ENCODE results near the gene PPP1R11. TPM values are rescaled to one million over a fixed set of nuclear protein-coding genes. Genes with fewer than 3 reads are reported as not detected.

Gene PPP1R11
- total and polyA plus RNA-seq, 2 of the 13 experiments (the other 11 are each of a cell fraction or from before 2014, with no cell fraction given), result 32.1 to 58.9 TPM

DNA sequence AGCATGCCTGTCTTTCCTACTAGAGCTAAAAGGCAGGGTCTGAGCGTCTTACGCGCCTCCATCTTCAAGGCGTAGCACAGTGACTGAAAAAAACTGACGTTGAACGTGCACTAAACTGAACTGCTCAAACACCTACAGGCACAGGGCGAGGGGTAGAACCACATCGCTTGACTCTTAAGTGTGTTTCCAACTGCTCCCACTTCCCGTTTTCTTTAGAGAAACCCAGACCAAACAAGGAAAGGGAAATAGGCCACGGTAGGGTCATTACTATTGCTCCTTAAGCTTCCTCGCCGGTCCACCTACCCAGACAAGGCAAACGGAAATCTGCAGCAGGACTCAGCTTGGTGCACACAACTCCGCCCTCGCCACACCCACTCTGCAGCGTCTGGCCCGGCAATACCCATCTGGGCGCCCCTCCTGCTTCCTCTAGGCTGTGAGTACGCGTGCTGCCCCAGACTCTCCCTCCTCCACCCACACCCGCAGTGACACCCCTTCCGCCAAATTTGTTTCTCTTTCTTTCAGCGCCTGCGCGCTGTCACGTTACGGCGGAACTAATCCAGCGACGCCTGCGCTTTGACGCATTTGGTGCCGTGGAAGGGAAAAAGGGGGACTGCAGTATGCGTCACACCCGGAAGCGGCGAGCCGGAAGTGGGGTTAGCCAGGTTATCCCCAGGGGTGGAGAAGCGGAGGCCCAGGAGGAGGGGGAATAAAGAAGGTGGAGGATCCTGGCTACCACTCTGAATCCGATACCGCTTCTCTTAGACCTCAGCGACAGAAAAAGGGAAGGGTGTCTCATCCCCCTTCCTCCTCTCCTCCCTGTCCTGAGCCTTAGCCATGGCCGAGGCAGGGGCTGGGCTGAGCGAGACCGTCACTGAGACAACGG is at the start of gene PPP1R11 (continued):
- TF ChIP-seq, protein P1, sequence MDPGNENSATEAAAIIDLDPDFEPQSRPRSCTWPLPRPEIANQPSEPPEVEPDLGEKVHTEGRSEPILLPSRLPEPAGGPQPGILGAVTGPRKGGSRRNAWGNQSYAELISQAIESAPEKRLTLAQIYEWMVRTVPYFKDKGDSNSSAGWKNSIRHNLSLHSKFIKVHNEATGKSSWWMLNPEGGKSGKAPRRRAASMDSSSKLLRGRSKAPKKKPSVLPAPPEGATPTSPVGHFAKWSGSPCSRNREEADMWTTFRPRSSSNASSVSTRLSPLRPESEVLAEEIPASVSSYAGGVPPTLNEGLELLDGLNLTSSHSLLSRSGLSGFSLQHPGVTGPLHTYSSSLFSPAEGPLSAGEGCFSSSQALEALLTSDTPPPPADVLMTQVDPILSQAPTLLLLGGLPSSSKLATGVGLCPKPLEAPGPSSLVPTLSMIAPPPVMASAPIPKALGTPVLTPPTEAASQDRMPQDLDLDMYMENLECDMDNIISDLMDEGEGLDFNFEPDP (CRISPR knock-in tag; conservative IDR thresholded peaks at IDR 0.05), result no peak
- TF ChIP-seq ZFY (CRISPR knock-in tag; IDR thresholded peaks at IDR 0.05) (peak; percentile 66), ZNF546 (CRISPR knock-in tag; conservative IDR thresholded peaks at IDR 0.05) (no peak), ZNF75D (CRISPR knock-in tag; IDR thresholded peaks at IDR 0.05; ENCODE audit: borderline replicate concordance) (no peak), ZNF720 (CRISPR knock-in tag; IDR thresholded peaks at IDR 0.05) (0 out of 2 replicates have a peak, but pooled peaks have one; percentile 55), PHF5A (CRISPR knock-in tag; IDR thresholded peaks at IDR 0.05; ENCODE audit: low read depth, unreplicated experiment) (peak; percentile 98), ZNF274 (CRISPR knock-in tag; IDR thresholded peaks at IDR 0.05) (peak; percentile 75; the same call in 1 of the 2 replicates), POLR2AphosphoS5 (IDR thresholded peaks at IDR 0.05; ENCODE audit: low read depth, low read length) (peak; percentile 77), ZNF160 (CRISPR knock-in tag; IDR thresholded peaks at IDR 0.05) (peak; percentile 19; the same call in 1 of the 2 replicates), ZNF816 (CRISPR knock-in tag; IDR thresholded peaks at IDR 0.05; ENCODE audit: borderline replicate concordance) (no peak), ZNF776 (CRISPR knock-in tag; IDR thresholded peaks at IDR 0.05) (no peak; the same call in 1 of the 2 replicates), ZNF614 (CRISPR knock-in tag; IDR thresholded peaks at IDR 0.05; ENCODE audit: borderline replicate concordance) (peak; percentile 51; the same call in 1 of the 2 replicates), ZNF670 (CRISPR knock-in tag; IDR thresholded peaks at IDR 0.05; ENCODE audit: borderline replicate concordance) (0 out of 2 replicates have a peak, but pooled peaks have one; percentile 46), CHCHD3 (CRISPR knock-in tag; IDR thresholded peaks at IDR 0.05) (no peak), NFKBIZ (CRISPR knock-in tag; IDR thresholded peaks at IDR 0.05) (peak; percentile 21), JUND (CRISPR knock-in tag; IDR thresholded peaks at IDR 0.05) (peak; percentile 79; the same call in 1 of the 2 replicates), SIN3A (IDR thresholded peaks at IDR 0.05; ENCODE audit: borderline replicate concordance, low read depth, low read length) (no peak; the same call in none of the 2 replicates), IKZF4 (CRISPR knock-in tag; IDR thresholded peaks at IDR 0.05; ENCODE audit: borderline replicate concordance, low read depth, not compliant biosample characterization) (peak; percentile 76)
- TF ChIP-seq, protein P2, sequence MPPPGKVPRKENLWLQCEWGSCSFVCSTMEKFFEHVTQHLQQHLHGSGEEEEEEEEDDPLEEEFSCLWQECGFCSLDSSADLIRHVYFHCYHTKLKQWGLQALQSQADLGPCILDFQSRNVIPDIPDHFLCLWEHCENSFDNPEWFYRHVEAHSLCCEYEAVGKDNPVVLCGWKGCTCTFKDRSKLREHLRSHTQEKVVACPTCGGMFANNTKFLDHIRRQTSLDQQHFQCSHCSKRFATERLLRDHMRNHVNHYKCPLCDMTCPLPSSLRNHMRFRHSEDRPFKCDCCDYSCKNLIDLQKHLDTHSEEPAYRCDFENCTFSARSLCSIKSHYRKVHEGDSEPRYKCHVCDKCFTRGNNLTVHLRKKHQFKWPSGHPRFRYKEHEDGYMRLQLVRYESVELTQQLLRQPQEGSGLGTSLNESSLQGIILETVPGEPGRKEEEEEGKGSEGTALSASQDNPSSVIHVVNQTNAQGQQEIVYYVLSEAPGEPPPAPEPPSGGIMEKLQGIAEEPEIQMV (CRISPR knock-in tag; IDR thresholded peaks at IDR 0.05; ENCODE audit: low read depth), result no peak
- TF ChIP-seq, protein P3, sequence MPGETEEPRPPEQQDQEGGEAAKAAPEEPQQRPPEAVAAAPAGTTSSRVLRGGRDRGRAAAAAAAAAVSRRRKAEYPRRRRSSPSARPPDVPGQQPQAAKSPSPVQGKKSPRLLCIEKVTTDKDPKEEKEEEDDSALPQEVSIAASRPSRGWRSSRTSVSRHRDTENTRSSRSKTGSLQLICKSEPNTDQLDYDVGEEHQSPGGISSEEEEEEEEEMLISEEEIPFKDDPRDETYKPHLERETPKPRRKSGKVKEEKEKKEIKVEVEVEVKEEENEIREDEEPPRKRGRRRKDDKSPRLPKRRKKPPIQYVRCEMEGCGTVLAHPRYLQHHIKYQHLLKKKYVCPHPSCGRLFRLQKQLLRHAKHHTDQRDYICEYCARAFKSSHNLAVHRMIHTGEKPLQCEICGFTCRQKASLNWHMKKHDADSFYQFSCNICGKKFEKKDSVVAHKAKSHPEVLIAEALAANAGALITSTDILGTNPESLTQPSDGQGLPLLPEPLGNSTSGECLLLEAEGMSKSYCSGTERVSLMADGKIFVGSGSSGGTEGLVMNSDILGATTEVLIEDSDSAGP (CRISPR knock-in tag; IDR thresholded peaks at IDR 0.05; ENCODE audit: borderline replicate concordance), result peak; percentile 96
- TF ChIP-seq, protein P4, sequence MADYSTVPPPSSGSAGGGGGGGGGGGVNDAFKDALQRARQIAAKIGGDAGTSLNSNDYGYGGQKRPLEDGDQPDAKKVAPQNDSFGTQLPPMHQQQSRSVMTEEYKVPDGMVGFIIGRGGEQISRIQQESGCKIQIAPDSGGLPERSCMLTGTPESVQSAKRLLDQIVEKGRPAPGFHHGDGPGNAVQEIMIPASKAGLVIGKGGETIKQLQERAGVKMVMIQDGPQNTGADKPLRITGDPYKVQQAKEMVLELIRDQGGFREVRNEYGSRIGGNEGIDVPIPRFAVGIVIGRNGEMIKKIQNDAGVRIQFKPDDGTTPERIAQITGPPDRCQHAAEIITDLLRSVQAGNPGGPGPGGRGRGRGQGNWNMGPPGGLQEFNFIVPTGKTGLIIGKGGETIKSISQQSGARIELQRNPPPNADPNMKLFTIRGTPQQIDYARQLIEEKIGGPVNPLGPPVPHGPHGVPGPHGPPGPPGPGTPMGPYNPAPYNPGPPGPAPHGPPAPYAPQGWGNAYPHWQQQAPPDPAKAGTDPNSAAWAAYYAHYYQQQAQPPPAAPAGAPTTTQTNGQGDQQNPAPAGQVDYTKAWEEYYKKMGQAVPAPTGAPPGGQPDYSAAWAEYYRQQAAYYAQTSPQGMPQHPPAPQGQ (CRISPR knock-in tag; IDR thresholded peaks at IDR 0.05; ENCODE audit: borderline replicate concordance), result no peak
